Stimulated activated effector memory CD8-positive, alpha-beta T cell treated with anti-CD3 and anti-CD28 coated beads, Interleukin-12 subunit alpha, Interleukin-12 subunit beta, amount 100 ng/mL, for 72 hours (primary cell): ENCODE data around the gene OLFML2B.
"Not testable (repeated sequence)": the region's sequence is repeated elsewhere in the genome, so short reads cannot be mapped to it uniquely, and the experiment has no call there.

Experiments
- ATAC-seq: fragments of 150-1000 bp; cut with Tn5 transposase; 2 replicates; pipeline ENCODE4 v1.10.0; 2021
- DNase-seq, 2 donors: peaks; one replicate each; pipeline ENCODE4 v3.0.0; 2021 to 2022; ENCODE audit warnings: low spot score in 2 of 2
- H3K27ac Mint-ChIP-seq: one replicate; pipeline ENCODE4 v1.8.0; 2022; ENCODE audit warnings: mild to moderate bottlenecking, mixed read lengths
- H3K36me3 Mint-ChIP-seq: one replicate; pipeline ENCODE4 v1.8.0; 2022; ENCODE audit warnings: mild to moderate bottlenecking, mixed read lengths
- H3K4me1 Mint-ChIP-seq: one replicate; pipeline ENCODE4 v1.8.0; 2022; ENCODE audit warnings: mixed read lengths
- H3K4me3 Mint-ChIP-seq: one replicate; pipeline ENCODE4 v1.8.0; 2022; ENCODE audit warnings: mild to moderate bottlenecking, mixed read lengths
- H3K9me3 Mint-ChIP-seq: one replicate; pipeline ENCODE4 v1.8.0; 2022; ENCODE audit warnings: mixed read lengths

OLFML2B gene

GRCh38 chr1:162023547-162024501 lies at the start of gene OLFML2B:
Gene OLFML2B, minus strand, starts transcription at chr1:162023869. Its CDS starts 439 bp downstream, at chr1:162023430.
- DNase-seq (peak; percentile 11 to 66), ATAC-seq (peak; percentile 79)
- Mint-ChIP-seq H3K4me1 (peaks cover 13% of the 10 kb centered on the region), H3K9me3 (no peaks in the 10 kb centered on the region), H3K4me3 (peak within 1 kb of the TSS; percentile 84), H3K27ac (no peak within 1 kb of the TSS), H3K36me3 (no peaks in the 10 kb centered on the region)

GRCh38 chr1:162072740-162073139 lies 49.1 kb upstream of the OLFML2B start:
- Mint-ChIP-seq H3K36me3 (no peaks in the 10 kb centered on the region), H3K9me3 (no peaks in the 10 kb centered on the region), H3K4me3 (no peak overlapping the region), H3K4me1 (peaks cover 5% of the 10 kb centered on the region), H3K27ac (no peak overlapping the region)
- DNase-seq: no peak
- ATAC-seq: no peak

- H3K9me3 Mint-ChIP-seq: no peaks in the 10 kb centered on the region
- DNase-seq (peak in 1 of 2 donors; percentile 44), ATAC-seq (no peak)
- peak overlapping the region; percentile 73 for H3K4me3 Mint-ChIP-seq
- H3K36me3 Mint-ChIP-seq: no peaks in the 10 kb centered on the region
- peaks cover 5% of the 10 kb centered on the region for H3K4me1 Mint-ChIP-seq
- H3K27ac Mint-ChIP-seq: no peak overlapping the region
Observed at GRCh38 chr1:162070825-162071224, 47.2 kb upstream of the OLFML2B start.

- ATAC-seq: peak; percentile 4
- no peaks in the 10 kb centered on the region for H3K36me3 Mint-ChIP-seq
- no peaks in the 10 kb centered on the region for H3K9me3 Mint-ChIP-seq
- peak in 1 of 2 donors; percentile 54 for DNase-seq
- H3K4me3 Mint-ChIP-seq: peak overlapping the region; percentile 73
- H3K4me1 Mint-ChIP-seq: peaks cover 5% of the 10 kb centered on the region
- H3K27ac Mint-ChIP-seq: no peak overlapping the region
Observed at GRCh38 chr1:162070094-162070748, 46.6 kb upstream of the OLFML2B start.

GRCh38 chr1:162069334-162070093 lies 45.8 kb upstream of the OLFML2B start, which contains the start of gene NOS1AP:
Gene NOS1AP, plus strand, starts transcription at chr1:162069691. Its CDS starts 487 bp downstream, at chr1:162070178.
- ATAC-seq (peak; percentile 98), DNase-seq (peak; percentile 65 to 84)
- no peaks in the 10 kb centered on the region for H3K9me3 Mint-ChIP-seq
- no peaks in the 10 kb centered on the region for H3K36me3 Mint-ChIP-seq
- peak within 1 kb of the TSS; percentile 73 for H3K4me3 Mint-ChIP-seq
- peaks cover 5% of the 10 kb centered on the region for H3K4me1 Mint-ChIP-seq
- no peak within 1 kb of the TSS for H3K27ac Mint-ChIP-seq

- no peak overlapping the region for H3K27ac Mint-ChIP-seq
- no peaks in the 10 kb centered on the region for H3K36me3 Mint-ChIP-seq
- peak overlapping the region; percentile 73 for H3K4me3 Mint-ChIP-seq
- no peaks in the 10 kb centered on the region for H3K9me3 Mint-ChIP-seq
- ATAC-seq (no peak), DNase-seq (no peak)
- H3K4me1 Mint-ChIP-seq: peaks cover 5% of the 10 kb centered on the region
Observed at GRCh38 chr1:162068301-162068700, 44.6 kb upstream of the OLFML2B start.

- ATAC-seq (no peak), DNase-seq (no peak)
- Mint-ChIP-seq H3K36me3 (no peaks in the 10 kb centered on the region), H3K9me3 (no peaks in the 10 kb centered on the region), H3K4me3 (no peak overlapping the region), H3K27ac (no peak overlapping the region), H3K4me1 (peaks cover 5% of the 10 kb centered on the region)
Observed at GRCh38 chr1:162067466-162067865, 43.8 kb upstream of the OLFML2B start.

GRCh38 chr1:162066836-162067235 lies 43.2 kb upstream of the OLFML2B start:
- not testable (repeated sequence) for DNase-seq, H3K27ac Mint-ChIP-seq, H3K4me1 Mint-ChIP-seq, H3K36me3 Mint-ChIP-seq, H3K9me3 Mint-ChIP-seq, H3K4me3 Mint-ChIP-seq, ATAC-seq

GRCh38 chr1:162065016-162065415 lies 41.3 kb upstream of the OLFML2B start:
- H3K27ac Mint-ChIP-seq: no peak overlapping the region

GRCh38 chr1:162062542-162063015 lies 38.9 kb upstream of the OLFML2B start:
- no peaks in the 10 kb centered on the region for H3K36me3 Mint-ChIP-seq
- no peak for ATAC-seq
- H3K4me3 Mint-ChIP-seq: no peak overlapping the region
- H3K27ac Mint-ChIP-seq: no peak overlapping the region
- no peak for DNase-seq
- H3K9me3 Mint-ChIP-seq: no peaks in the 10 kb centered on the region
- H3K4me1 Mint-ChIP-seq: no peaks in the 10 kb centered on the region

More at GRCh38 chr1:162065016-162065415, 41.3 kb upstream of the OLFML2B start:
- Mint-ChIP-seq H3K4me1 (peaks cover 2% of the 10 kb centered on the region), H3K9me3 (no peaks in the 10 kb centered on the region), H3K4me3 (no peak overlapping the region), H3K36me3 (no peaks in the 10 kb centered on the region)
- ATAC-seq: no peak
- DNase-seq: no peak

- ATAC-seq: no peak
- no peaks in the 10 kb centered on the region for H3K4me1 Mint-ChIP-seq
- no peak overlapping the region for H3K4me3 Mint-ChIP-seq
- H3K9me3 Mint-ChIP-seq: no peaks in the 10 kb centered on the region
- H3K36me3 Mint-ChIP-seq: no peaks in the 10 kb centered on the region
- DNase-seq: no peak
- no peak overlapping the region for H3K27ac Mint-ChIP-seq
Observed at GRCh38 chr1:162060314-162060713, 36.6 kb upstream of the OLFML2B start.

GRCh38 chr1:162059721-162060120 lies 36.1 kb upstream of the OLFML2B start:
- no peak for DNase-seq

GRCh38 chr1:162056579-162056978 lies 32.9 kb upstream of the OLFML2B start:
- H3K27ac Mint-ChIP-seq: no peak overlapping the region
- H3K4me1 Mint-ChIP-seq: no peaks in the 10 kb centered on the region
- H3K4me3 Mint-ChIP-seq: no peak overlapping the region
- ATAC-seq (no peak), DNase-seq (no peak)
- H3K9me3 Mint-ChIP-seq: no peaks in the 10 kb centered on the region
- no peaks in the 10 kb centered on the region for H3K36me3 Mint-ChIP-seq

More at GRCh38 chr1:162059721-162060120, 36.1 kb upstream of the OLFML2B start:
- H3K4me1 Mint-ChIP-seq: no peaks in the 10 kb centered on the region
- no peak overlapping the region for H3K27ac Mint-ChIP-seq
- no peaks in the 10 kb centered on the region for H3K9me3 Mint-ChIP-seq
- no peaks in the 10 kb centered on the region for H3K36me3 Mint-ChIP-seq
- no peak for ATAC-seq
- H3K4me3 Mint-ChIP-seq: no peak overlapping the region

GRCh38 chr1:162056043-162056442 lies 32.4 kb upstream of the OLFML2B start:
- Mint-ChIP-seq H3K4me1 (no peaks in the 10 kb centered on the region), H3K36me3 (no peaks in the 10 kb centered on the region), H3K27ac (no peak overlapping the region), H3K9me3 (no peaks in the 10 kb centered on the region), H3K4me3 (no peak overlapping the region)
- DNase-seq (peak; percentile 14 to 61), ATAC-seq (peak; percentile 66)

- H3K9me3 Mint-ChIP-seq: no peaks in the 10 kb centered on the region
- H3K4me3 Mint-ChIP-seq: no peak overlapping the region
- DNase-seq (no peak), ATAC-seq (peak; percentile 26)
- H3K27ac Mint-ChIP-seq: no peak overlapping the region
- no peaks in the 10 kb centered on the region for H3K4me1 Mint-ChIP-seq
- H3K36me3 Mint-ChIP-seq: no peaks in the 10 kb centered on the region
Observed at GRCh38 chr1:162055062-162055461, 31.4 kb upstream of the OLFML2B start.
